GM21737 (cell line): ENCODE measurements around the gene CA10.

Source experiments
- ATAC-seq: cut with Tn5 transposase; IDR thresholded peaks from one replicate; pipeline ENCODE4 v1.9.1; 2021; ENCODE audit warnings: mild to moderate bottlenecking, moderate library complexity; ENCODE audit not compliant: unreplicated experiment

The CA10 gene

DNA sequence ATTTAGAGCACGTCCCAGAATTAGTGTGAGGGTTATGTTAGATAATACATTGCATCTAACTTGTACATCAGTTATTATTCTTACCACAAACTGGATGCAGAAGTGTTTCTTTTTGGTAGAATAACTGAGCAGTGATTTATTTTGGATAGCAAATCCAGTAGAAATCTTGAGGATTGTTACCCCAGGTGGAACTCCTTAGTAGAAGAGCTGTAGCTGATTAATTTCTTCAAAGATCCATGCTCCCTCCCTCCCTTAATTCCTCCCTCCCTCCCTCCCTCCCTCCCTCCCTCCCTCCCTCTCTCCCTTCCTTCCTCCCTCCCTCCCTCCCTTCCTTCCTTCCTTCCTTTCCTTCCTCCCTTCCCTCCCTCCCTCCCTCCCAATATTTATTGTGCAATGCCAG, 337.7 kb downstream of the CA10 start:
- no peak for ATAC-seq

DNA sequence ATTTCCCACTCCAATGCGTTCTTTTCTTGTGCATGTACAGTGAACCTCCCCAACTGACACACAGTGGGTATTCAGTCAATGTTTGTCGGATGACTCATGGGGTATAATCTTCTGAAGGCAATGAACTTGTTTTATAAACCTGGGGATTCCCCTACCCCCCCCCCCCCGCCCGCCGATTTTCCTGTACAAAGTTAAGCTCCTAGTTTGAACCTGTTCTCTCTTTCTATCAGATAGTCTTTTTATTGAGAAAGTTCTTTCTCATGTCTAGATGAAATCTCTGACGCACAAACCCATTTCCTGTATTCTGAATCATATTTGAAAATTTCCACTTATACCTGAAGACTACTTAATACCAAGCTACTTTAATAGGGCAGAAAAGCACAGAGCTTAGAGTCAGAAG, 338.3 kb downstream of the CA10 start:
- ATAC-seq, result no peak

- ATAC-seq, result no peak
These were observed 338.9 kb downstream of the CA10 start for GRCh38 chr17:51819341-51820219.

- ATAC-seq, result no peak
These were observed 339.7 kb downstream of the CA10 start for GRCh38 chr17:51818777-51819176.

DNA sequence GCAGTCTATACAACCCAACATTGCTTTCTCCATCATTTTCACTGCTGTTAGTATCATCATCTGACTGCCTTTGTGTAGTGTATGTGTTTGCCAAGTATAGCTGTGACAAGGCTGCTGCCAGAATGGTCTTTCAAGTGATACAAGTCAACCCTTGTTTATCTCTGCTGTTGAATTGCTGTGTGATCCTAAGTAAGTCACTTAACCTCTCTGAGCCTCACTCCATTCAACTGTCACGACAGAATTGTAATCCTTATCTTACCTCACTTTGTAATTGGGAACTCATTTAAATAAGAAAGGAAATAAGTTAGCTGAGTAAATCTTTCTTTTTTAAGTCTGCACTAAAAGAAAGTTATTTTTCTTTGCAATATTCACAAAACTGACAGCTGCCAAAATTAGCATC, 340.6 kb downstream of the CA10 start:
- ATAC-seq, result no peak

DNA sequence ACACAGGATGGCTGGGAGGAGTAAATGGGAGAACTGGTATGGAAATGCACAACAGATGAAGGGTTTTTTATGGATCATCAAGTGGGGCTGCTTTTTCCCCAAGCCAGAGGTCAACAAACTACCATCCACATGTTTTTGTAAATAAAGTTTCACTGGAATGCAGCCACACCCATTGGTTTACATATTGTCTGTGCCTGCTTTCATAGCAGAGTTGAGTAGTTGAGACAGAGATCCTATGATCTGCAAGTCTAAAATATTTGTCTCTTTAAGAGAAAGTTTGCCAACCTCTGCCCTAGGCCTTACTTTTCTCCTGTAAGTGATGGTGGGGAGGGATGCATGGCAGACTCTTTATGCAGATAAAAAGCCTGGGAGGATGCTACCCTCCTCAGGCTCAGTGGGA, 341.4 kb downstream of the CA10 start:
- no peak for ATAC-seq

- ATAC-seq, result no peak
These were observed 343.4 kb downstream of the CA10 start for GRCh38 chr17:51815097-51815496.

- ATAC-seq, result no peak
These were observed 344.0 kb downstream of the CA10 start for GRCh38 chr17:51814521-51814920.

DNA sequence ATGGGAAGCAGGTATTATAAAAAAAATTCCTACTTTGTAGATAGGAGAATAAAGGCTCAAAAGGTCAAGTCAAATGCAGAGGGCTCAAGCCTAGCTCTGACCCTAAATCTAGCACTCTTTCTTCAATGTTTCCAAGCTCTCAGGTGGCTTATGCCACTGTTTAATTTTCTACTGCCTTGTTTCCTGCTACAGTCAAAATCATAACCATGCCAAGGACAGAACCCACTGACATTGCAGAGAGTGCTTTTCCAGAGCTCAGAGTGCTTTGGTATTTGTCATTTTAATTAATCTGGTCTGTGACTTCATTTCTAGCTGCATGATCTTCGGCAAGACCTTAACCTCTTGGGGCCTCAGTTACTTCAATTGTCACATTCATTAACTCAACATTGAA, 344.7 kb downstream of the CA10 start:
- no peak for ATAC-seq

GRCh38 chr17:51813140-51813783, 345.3 kb downstream of the CA10 start:
- ATAC-seq, result no peak

DNA sequence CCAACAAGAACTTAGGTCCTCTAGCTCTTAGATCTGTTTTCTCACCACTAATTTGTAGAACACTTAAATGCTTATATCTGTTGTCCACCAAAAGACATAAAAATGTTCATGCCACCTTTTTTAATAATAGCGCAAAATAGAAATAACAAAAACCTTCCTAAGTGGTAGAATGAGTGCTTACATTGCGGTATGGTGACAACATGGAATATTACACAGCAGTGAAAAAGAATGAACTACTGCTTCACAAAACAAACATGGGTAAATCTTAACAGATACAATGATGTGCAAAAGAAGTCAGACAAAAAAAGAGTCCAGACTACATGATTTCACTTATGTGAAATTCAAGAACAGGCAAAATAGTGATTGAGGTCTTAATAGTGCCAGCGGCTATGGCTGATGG, 351.1 kb downstream of the CA10 start:
- no peak for ATAC-seq

DNA sequence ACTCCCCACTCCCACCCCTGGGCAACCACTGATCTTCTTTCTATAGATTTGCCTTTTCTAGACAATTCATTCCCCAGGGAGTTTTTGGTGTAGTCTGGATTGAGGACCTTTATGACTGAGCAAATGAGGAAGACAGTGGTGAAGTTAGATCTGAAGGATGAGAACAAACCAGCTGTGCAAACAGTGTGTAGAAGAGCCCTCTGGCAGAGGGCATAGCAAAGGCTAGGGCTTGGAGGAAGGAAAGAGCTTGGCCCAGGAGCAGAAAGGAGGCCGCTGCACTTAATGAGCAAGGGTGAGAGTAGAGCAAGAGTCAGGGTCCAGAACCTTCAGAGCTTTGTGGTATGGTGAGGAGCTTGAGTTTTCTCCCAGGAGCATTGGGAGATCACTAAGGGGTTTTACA, 352.7 kb downstream of the CA10 start:
- ATAC-seq, result no peak

GRCh38 chr17:51805185-51805584, 353.3 kb downstream of the CA10 start:
- ATAC-seq, result no peak

- no peak for ATAC-seq
These were observed 355.4 kb downstream of the CA10 start for GRCh38 chr17:51803161-51803560.

DNA sequence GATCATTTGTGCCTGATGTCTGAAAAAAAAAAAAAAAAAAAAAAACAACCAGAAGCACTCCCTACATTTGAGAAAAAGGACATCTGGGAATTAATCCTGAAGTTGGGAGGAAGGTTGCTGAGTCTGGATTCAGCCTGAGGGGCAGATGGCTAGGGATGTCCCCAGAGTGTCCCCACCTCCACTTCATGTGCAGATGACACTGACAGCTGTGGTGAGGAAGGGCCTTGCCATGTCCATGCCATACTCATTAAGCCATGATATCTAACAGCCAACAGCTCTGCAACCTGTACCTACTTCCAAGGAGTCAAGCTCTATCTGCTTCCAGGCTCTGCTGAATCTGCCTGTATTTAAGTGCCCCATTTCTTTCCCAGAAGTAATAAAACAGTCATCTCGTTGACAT, 356.0 kb downstream of the CA10 start:
- no peak for ATAC-seq

- ATAC-seq, result no peak
These were observed 356.9 kb downstream of the CA10 start for GRCh38 chr17:51801626-51802025.

GRCh38 chr17:51799981-51800380, 358.5 kb downstream of the CA10 start:
- no peak for ATAC-seq

- ATAC-seq, result no peak
These were observed 359.3 kb downstream of the CA10 start for GRCh38 chr17:51799240-51799639.

- ATAC-seq, result no peak
These were observed 361.4 kb downstream of the CA10 start for GRCh38 chr17:51797150-51797549.

GRCh38 chr17:51796026-51796425, 362.5 kb downstream of the CA10 start:
- ATAC-seq, result no peak

DNA sequence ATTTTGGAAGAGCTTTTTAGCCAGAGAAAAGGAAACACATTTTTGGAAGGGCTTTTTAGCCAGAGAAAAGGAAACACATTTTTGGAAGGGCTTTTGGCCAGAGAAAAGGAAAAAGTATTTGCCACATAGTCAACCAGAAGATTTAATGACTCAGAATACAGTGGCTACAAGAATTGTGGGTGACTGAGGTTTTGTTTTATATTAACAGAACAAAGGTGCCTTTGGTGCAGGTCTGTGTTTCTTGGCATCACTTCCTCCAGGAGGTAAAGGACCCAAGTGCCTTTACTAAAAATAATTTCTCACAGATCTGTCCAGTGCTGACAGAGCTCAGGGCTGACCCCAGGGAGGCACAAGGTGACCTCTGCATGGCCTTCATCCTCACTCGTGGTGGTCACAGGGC, 363.1 kb downstream of the CA10 start:
- no peak for ATAC-seq

DNA sequence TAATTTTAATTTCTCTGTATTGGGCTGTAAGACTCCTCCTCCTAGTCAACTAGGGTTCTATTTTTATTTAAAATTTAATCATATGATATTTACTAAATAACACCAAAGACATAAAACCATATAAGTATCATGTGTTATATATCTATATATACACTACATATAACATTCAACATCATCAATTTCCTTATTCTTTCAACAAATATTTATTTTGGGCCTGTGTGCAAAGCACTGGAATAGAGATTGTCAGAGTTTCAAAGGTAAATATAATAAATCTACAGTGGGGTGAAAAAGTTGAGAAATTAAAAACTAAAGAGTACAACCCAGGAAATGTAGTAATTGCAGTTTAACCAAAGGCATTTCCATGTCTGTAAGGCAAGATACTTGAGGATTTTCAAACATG, 364.0 kb downstream of the CA10 start:
- ATAC-seq, result no peak

DNA sequence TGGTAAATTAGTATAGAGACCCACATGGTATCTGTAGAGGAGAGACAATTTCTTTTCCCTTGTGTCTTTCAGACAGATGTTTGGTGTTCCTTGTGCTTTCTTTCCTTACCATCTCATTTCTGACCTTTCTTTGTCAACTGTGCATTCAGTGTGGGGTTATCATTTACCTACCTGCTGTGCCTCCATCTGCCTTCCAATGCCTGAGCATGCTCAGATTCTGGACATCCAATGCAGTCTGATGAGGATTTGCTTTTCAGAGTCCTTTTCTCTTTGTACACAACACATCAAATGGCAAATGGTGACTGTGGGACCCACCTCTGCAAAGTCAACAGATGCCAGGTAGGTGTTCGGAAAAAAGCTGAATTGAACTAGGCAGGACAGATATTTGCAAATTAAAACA, 364.8 kb downstream of the CA10 start:
- no peak for ATAC-seq
